GM10266 (cell line): ENCODE data around the gene RAE1.

Experiments used
- DNase-seq: peaks from one replicate; pipeline ENCODE4 v3.0.0; 2012; ENCODE audit errors: extremely low spot score
- CTCF ChIP-seq: IDR thresholded peaks from 2 replicates; pipeline ENCODE4 v1.5.1; 2012; ENCODE audit warnings: mild to moderate bottlenecking, low read depth; ENCODE audit not compliant: control insufficient read depth, insufficient read depth; ENCODE audit errors: missing control alignments

The RAE1 gene

GRCh38 chr20:57420571-57421252, 69.7 kb downstream of the RAE1 start:
- no peak for TF ChIP-seq CTCF
- DNase-seq, result no peak

- no peak for TF ChIP-seq CTCF
- DNase-seq, result no peak
Measured at GRCh38 chr20:57421253-57422220, 70.5 kb downstream of the RAE1 start.

- DNase-seq, result no peak
- no peak for TF ChIP-seq CTCF
Measured at GRCh38 chr20:57422254-57422653, 71.2 kb downstream of the RAE1 start.

- DNase-seq, result no peak
- TF ChIP-seq CTCF, result no peak
Measured at GRCh38 chr20:57425150-57426013, 74.3 kb downstream of the RAE1 start.

- DNase-seq, result no peak
- no peak for TF ChIP-seq CTCF
Measured at GRCh38 chr20:57426271-57426689, 75.2 kb downstream of the RAE1 start.

GRCh38 chr20:57426831-57427230, 75.8 kb downstream of the RAE1 start:
- no peak for TF ChIP-seq CTCF
- DNase-seq, result no peak
